Measurements from ENCODE around the gene CENPK. TPM values are rescaled to one million over a fixed set of nuclear protein-coding genes. Genes with fewer than 3 reads are reported as not detected.
A peak's percentile ranks its signal among the peaks of the same experiment; 100 is the strongest.

The CENPK gene
- total and polyA plus RNA-seq, 4 donors: 0.33 to 23.1 (median 0.96) TPM

- Histone ChIP-seq H3K4me1 (ENCODE audit: control insufficient read depth in 4 of 4, insufficient read depth in 4 of 4, low read length in 3 of 4) (peaks cover 3 to 30% (median 20%) of the 10 kb centered on the region in 4 donors), H3K4me3 (ENCODE audit: low read depth in 1 of 3, low read length in 3 of 3) (peak overlapping the region; percentile 44 to 97 (median 82)), H3K27me3 (ENCODE audit: control insufficient read depth in 4 of 4, insufficient read depth in 4 of 4, low read length in 3 of 4) (no peaks in the 10 kb centered on the region), H3K9ac (ENCODE audit: low read depth in 1 of 2, low read length in 2 of 2) (peak overlapping the region; percentile 86 to 89), H3K9me3 (ENCODE audit: control insufficient read depth in 4 of 4, low read length in 3 of 4) (no peaks in the 10 kb centered on the region), H3K36me3 (ENCODE audit: control insufficient read depth in 4 of 4, insufficient read depth in 3 of 4, low read depth in 1 of 4, low read length in 3 of 4) (no peaks in the 10 kb centered on the region), H3K27ac (ENCODE audit: low read depth in 1 of 2, low read length in 2 of 2) (peak overlapping the region; percentile 91 to 98)
- TF ChIP-seq ATF3 (IDR thresholded peaks at IDR 0.05): no peak
- no peak for TF ChIP-seq EGR1 (IDR thresholded peaks at IDR 0.05; ENCODE audit: low read depth in 2 of 2)
- no peak for TF ChIP-seq FOXA2 (IDR thresholded peaks at IDR 0.05)
- TF ChIP-seq REST (IDR thresholded peaks at IDR 0.05): no peak
- TF ChIP-seq JUND (IDR thresholded peaks at IDR 0.05): no peak
- TF ChIP-seq YY1 (IDR thresholded peaks at IDR 0.05): no peak
- TF ChIP-seq TAF1 (conservative IDR thresholded peaks at IDR 0.05): no peak
- no peak for TF ChIP-seq HNF4A (conservative IDR thresholded peaks at IDR 0.05)
- TF ChIP-seq MAX (IDR thresholded peaks at IDR 0.05): no peak
- no peak for TF ChIP-seq NR2F2 (IDR thresholded peaks at IDR 0.05)
- no peak for TF ChIP-seq ZBTB33 (IDR thresholded peaks at IDR 0.05)
- TF ChIP-seq HNF4G (IDR thresholded peaks at IDR 0.05): no peak
- TF ChIP-seq FOXA1 (IDR thresholded peaks at IDR 0.05): no peak
- WGBS: 1% methylated on average over 7 of the region's 7 CpGs
- no peak for DNase-seq (ENCODE audit: low spot score)
Measured at GRCh38 chr5:65481171-65481581, 81.8 kb downstream of the CENPK start.

- H3K36me3 ChIP-seq (ENCODE audit: control insufficient read depth in 4 of 4, insufficient read depth in 3 of 4, low read depth in 1 of 4, low read length in 3 of 4): no peaks in the 10 kb centered on the region
- 1% methylated on average over 15 of the region's 15 CpGs for WGBS
- peak overlapping the region; percentile 49 to 71 (median 55) for H3K4me3 ChIP-seq (ENCODE audit: low read depth in 1 of 3, low read length in 3 of 3)
- H3K9ac ChIP-seq (ENCODE audit: low read depth in 1 of 2, low read length in 2 of 2): peak overlapping the region; percentile 7 to 86
- no peaks in the 10 kb centered on the region for H3K27me3 ChIP-seq (ENCODE audit: control insufficient read depth in 4 of 4, insufficient read depth in 4 of 4, low read length in 3 of 4)
- peak; percentile 64 for DNase-seq (ENCODE audit: low spot score)
- peak overlapping the region; percentile 74 to 94 for H3K27ac ChIP-seq (ENCODE audit: low read depth in 1 of 2, low read length in 2 of 2)
- no peaks in the 10 kb centered on the region for H3K9me3 ChIP-seq (ENCODE audit: control insufficient read depth in 4 of 4, low read length in 3 of 4)
- H3K4me1 ChIP-seq (ENCODE audit: control insufficient read depth in 4 of 4, insufficient read depth in 4 of 4, low read length in 3 of 4): peaks cover 3 to 30% (median 20%) of the 10 kb centered on the region in 4 donors
- TF ChIP-seq RXRA (IDR thresholded peaks at IDR 0.05) (peak; percentile 22 to 75), FOXA1 (IDR thresholded peaks at IDR 0.05) (peak; percentile 13), RAD21 (IDR thresholded peaks at IDR 0.05) (peak; percentile 58 to 64), FOXA2 (IDR thresholded peaks at IDR 0.05) (no peak), ZBTB33 (IDR thresholded peaks at IDR 0.05) (no peak), CTCF (IDR thresholded peaks at IDR 0.05; ENCODE audit: low read depth, low read length, missing input control) (no peak), HNF4G (IDR thresholded peaks at IDR 0.05) (peak; percentile 30), ATF3 (IDR thresholded peaks at IDR 0.05) (no peak), HNF4A (conservative IDR thresholded peaks at IDR 0.05) (peak; percentile 54), JUND (IDR thresholded peaks at IDR 0.05) (peak in 1 of 2 donors; percentile 33), GABPA (IDR thresholded peaks at IDR 0.05 in 1 of 2, conservative IDR thresholded peaks at IDR 0.05 in 1 of 2) (no peak), YY1 (IDR thresholded peaks at IDR 0.05) (peak; percentile 74)
Measured at GRCh38 chr5:65480306-65480865, 82.6 kb downstream of the CENPK start.
